Heart left ventricle (tissue), 16 donors: Measurements from ENCODE around the gene CSMD2. TPM values are rescaled to one million over a fixed set of nuclear protein-coding genes. Genes with fewer than 3 reads are reported as not detected.

Experiments used
- ATAC-seq, 4 donors: fragments of 200-7000 bp; cut with Tn5 transposase; one replicate each; pipeline ENCODE4 v1.9.1; 2020 to 2022; ENCODE audit warnings: moderate library complexity in 4 of 4, mild to moderate bottlenecking in 3 of 4, moderate number of reproducible peaks in 1 of 4
- DNase-seq, 5 donors: peaks; one replicate each; pipeline ENCODE4 v3.0.0-alpha.2; 2020
- H3K27ac ChIP-seq, 12 donors: fragments of 200-600 bp; sonication (generic) in 4 of 12; one replicate each; pipeline versions ENCODE4 v1.5.0 to v1.8.0; 2016 to 2022; ENCODE audit warnings: mild to moderate bottlenecking in 2 of 12
- H3K27me3 ChIP-seq, 9 donors: fragments of 200-600 bp; sonication (generic) in 2 of 9; one replicate each; pipeline versions ENCODE4 v1.5.1 to v1.8.0; 2016 to 2022; ENCODE audit warnings: mild to moderate bottlenecking in 3 of 9
- H3K36me3 ChIP-seq, 9 donors: fragments of 200-600 bp; sonication (generic) in 2 of 9; one replicate each; pipeline versions ENCODE4 v1.5.0 to v1.8.0; 2018 to 2022; ENCODE audit warnings: mild to moderate bottlenecking in 2 of 9
- H3K4me1 ChIP-seq, 12 donors: fragments of 200-600 bp; sonication (generic) in 4 of 12; one replicate each; pipeline versions ENCODE4 v1.5.0 to v1.8.0; 2016 to 2022; ENCODE audit warnings: mild to moderate bottlenecking in 3 of 12
- H3K4me3 ChIP-seq, 12 donors: fragments of 200-600 bp; sonication (generic) in 4 of 12; one replicate each; pipeline versions ENCODE4 v1.5.0 to v1.8.0; 2017 to 2022; ENCODE audit warnings: mild to moderate bottlenecking in 9 of 12, moderate library complexity in 4 of 12
- H3K9me3 ChIP-seq, 12 donors: fragments of 200-600 bp; sonication (generic) in 4 of 12; one replicate each; pipeline versions ENCODE4 v1.5.0 to v1.8.0; 2016 to 2022; ENCODE audit warnings: mild to moderate bottlenecking in 1 of 12
- CTCF ChIP-seq, 12 donors: fragments of 200-600 bp; sonication (generic) in 4 of 12; IDR thresholded peaks; one replicate each; pipeline versions ENCODE4 v1.5.0 to v1.8.0; 2018 to 2022; ENCODE audit warnings: antibody characterized with exemption in 12 of 12, mild to moderate bottlenecking in 5 of 12
- POLR2A ChIP-seq, 2 donors: fragments of 450-650 bp; IDR thresholded peaks; one replicate each; pipeline ENCODE4 v1.6.1; 2017; ENCODE audit warnings: antibody characterized with exemption in 2 of 2, mild to moderate bottlenecking in 2 of 2, moderate library complexity in 2 of 2
- WGBS, 4 donors: extraction: QIAGEN DNeasy Blood & Tissue Kit in 2 of 4; methylation state at CpG; one replicate each; pipeline versions ENCODE4 v1.1.5 to v1.1.7; 2013 to 2018; 5-methylcytosine and 5-hydroxymethylcytosine counted together
- intact Hi-C, 10 donors: fragments of 100-400 bp; cut with DNase I; formaldehyde crosslinking; loops; one replicate each; pipeline versions ENCODE4 v1.11.1 to v1.14.2; 2022
- polyA plus RNA-seq, 2 donors: library from polyadenylated mRNA; stranded (reverse); fragments of 200-250 nt; gene quantifications; one replicate each; pipeline ENCODE4 v1.2.3, GENCODE V29; 2013
- total RNA-seq, 9 donors: library from RNA; depleted of rRNA in 2 of 9; stranded (reverse); fragments of >200 nt in 2 of 9; fragmentation: NEBNext Ultra II Directional in 3 of 9; extraction: Animal tissue kit (Norgen Biotek cat#: 25700) in 3 of 9; gene quantifications; one replicate each; pipeline versions ENCODE4 v1.1.0 to v1.2.4, GENCODE V29; 2016 to 2023
- donor health status: ischemic (EF 13 %, LVEDD 7.1; RV severe dilation, severe dysfunction).
- donor health status: healthy with polysubstance abuse.
- donor health status: DM: no; HTN: yes; CAD: no.
- donor health status: DM: no; HTN: no; CAD: no.
- donor health status: ischemic (EF 25% LVEDD 6.9; RV normal size, moderate dysfunction).
- donor health status: ischemic (EF 25% LVEDD 5.7; RV mildly dilated, moderate dysfunction).
- donor health status: healthy.
- donor health status: DM: yes; HTN: yes; CAD: no.
- donor health status: ischemic (EF 35%, LVEDD 5.7; RV mildly dilated, moderate dysfunction).
- donor health status: nonischemic (EF 11% LVEDD 7.7; RV severe dilation, severe dysfunction).
- donor health status: DM: yes; HTN: yes; CAD: no.
- donor health status: PGD.
- donor health status: ischemic (EF 29% LVEDD 5.4; RV normal size, mild dysfunction).
- donor health status: nonischemic (EF 23%, LVEDD 6.1; RV moderate dilation, normal function).

Gene CSMD2
- total and polyA plus RNA-seq, 11 donors, result 0.02 to 0.79 (median 0.22) TPM

GRCh38 chr1:33725556-33726160 lies 439.4 kb downstream of the CSMD2 start:
- H3K4me1 ChIP-seq, result no peaks in the 10 kb centered on the region
- TF ChIP-seq POLR2A (IDR thresholded peaks at IDR 0.05), result no peak
- no peak for TF ChIP-seq CTCF (IDR thresholded peaks at IDR 0.05)
- intact Hi-C loops, result no loop called here
- no peak for ATAC-seq
- 69 to 86% (median 75%) methylated on average over 4 of the region's 4 CpGs for WGBS, 4 donors
- H3K36me3 ChIP-seq, result no peaks in the 10 kb centered on the region
- H3K27me3 ChIP-seq, result peaks cover 0 to 5% (median 0%) of the 10 kb centered on the region in 9 donors
- no peak overlapping the region for H3K27ac ChIP-seq
- DNase-seq, result no peak
- H3K4me3 ChIP-seq, result no peak overlapping the region
- no peaks in the 10 kb centered on the region for H3K9me3 ChIP-seq

GRCh38 chr1:33725037-33725436 lies 440.0 kb downstream of the CSMD2 start:
- H3K9me3 ChIP-seq, result no peaks in the 10 kb centered on the region
- H3K27ac ChIP-seq, result no peak overlapping the region
- 95 to 97% (median 97%) methylated on average over 4 to 8 of the region's 8 CpGs for WGBS, 4 donors
- H3K27me3 ChIP-seq, result peaks cover 0 to 5% (median 0%) of the 10 kb centered on the region in 9 donors
- intact Hi-C loops, result no loop called here
- no peaks in the 10 kb centered on the region for H3K36me3 ChIP-seq
- ATAC-seq (no peak), DNase-seq (no peak)
- H3K4me1 ChIP-seq, result no peaks in the 10 kb centered on the region
- H3K4me3 ChIP-seq, result no peak overlapping the region
- TF ChIP-seq CTCF (IDR thresholded peaks at IDR 0.05) (no peak), POLR2A (IDR thresholded peaks at IDR 0.05) (no peak)

- no peak overlapping the region for H3K27ac ChIP-seq
- no peak overlapping the region for H3K4me3 ChIP-seq
- DNase-seq, result no peak
- ATAC-seq, result no peak
- intact Hi-C loops, result no loop called here
- H3K27me3 ChIP-seq, result no peaks in the 10 kb centered on the region
- H3K4me1 ChIP-seq, result no peaks in the 10 kb centered on the region
- 84 to 89% (median 86%) methylated on average over 11 of the region's 11 CpGs for WGBS, 4 donors
- TF ChIP-seq CTCF (IDR thresholded peaks at IDR 0.05) (no peak), POLR2A (IDR thresholded peaks at IDR 0.05) (no peak)
- no peaks in the 10 kb centered on the region for H3K9me3 ChIP-seq
- H3K36me3 ChIP-seq, result no peaks in the 10 kb centered on the region
These were observed 440.7 kb downstream of the CSMD2 start for GRCh38 chr1:33724348-33724747.

GRCh38 chr1:33723251-33723650 lies 441.8 kb downstream of the CSMD2 start:
- H3K36me3 ChIP-seq, result no peaks in the 10 kb centered on the region
- WGBS, 4 donors, result 83 to 88% (median 86%) methylated on average over 4 of the region's 4 CpGs
- TF ChIP-seq POLR2A (IDR thresholded peaks at IDR 0.05) (no peak), CTCF (IDR thresholded peaks at IDR 0.05) (no peak)
- H3K4me3 ChIP-seq, result no peak overlapping the region
- H3K27me3 ChIP-seq, result no peaks in the 10 kb centered on the region
- no peaks in the 10 kb centered on the region for H3K4me1 ChIP-seq
- no peak for ATAC-seq
- H3K27ac ChIP-seq, result no peak overlapping the region
- DNase-seq, result no peak
- H3K9me3 ChIP-seq, result no peaks in the 10 kb centered on the region
- intact Hi-C loops, result no loop called here
